Measurements from ENCODE around the gene POLR3A.

Gene POLR3A

GRCh38 chr10:77932016-77932715 lies 97.1 kb downstream of the POLR3A start:
- Histone ChIP-seq H3K27ac (no peak overlapping the region), H3K9me3 (no peaks in the 10 kb centered on the region), H3K4me1 (ENCODE audit: control insufficient read depth in 1 of 2, insufficient read depth in 1 of 2, low read depth in 1 of 2, low read length in 1 of 2) (peaks cover 0 to under 1% of the 10 kb centered on the region in 2 experiments), H3K36me3 (no peaks in the 10 kb centered on the region), H3K4me3 (ENCODE audit: low read depth in 1 of 2, low read length in 1 of 2) (no peak overlapping the region), H3K27me3 (peaks cover 40% of the 10 kb centered on the region)
- TF ChIP-seq CTCF (IDR thresholded peaks at IDR 0.05) = no peak

GRCh38 chr10:77927402-77928246 lies 101.7 kb downstream of the POLR3A start:
- Histone ChIP-seq H3K27ac (no peak overlapping the region), H3K27me3 (peaks cover 86% of the 10 kb centered on the region), H3K4me1 (ENCODE audit: control insufficient read depth in 1 of 2, insufficient read depth in 1 of 2, low read depth in 1 of 2, low read length in 1 of 2) (peaks cover 0 to 15% of the 10 kb centered on the region in 2 experiments), H3K9me3 (no peaks in the 10 kb centered on the region), H3K4me3 (ENCODE audit: low read depth in 1 of 2, low read length in 1 of 2) (no peak overlapping the region), H3K36me3 (no peaks in the 10 kb centered on the region)
- TF ChIP-seq CTCF (IDR thresholded peaks at IDR 0.05) = no peak

- Histone ChIP-seq H3K27ac (no peak within 1 kb of the TSS), H3K36me3 (no peaks in the 10 kb centered on the region), H3K4me3 (ENCODE audit: low read depth in 1 of 2, low read length in 1 of 2) (peak within 1 kb of the TSS in 1 of 2 experiments; percentile 13), H3K4me1 (ENCODE audit: control insufficient read depth in 1 of 2, insufficient read depth in 1 of 2, low read depth in 1 of 2, low read length in 1 of 2) (peaks cover 0 to 15% of the 10 kb centered on the region in 2 experiments), H3K27me3 (peaks cover 86% of the 10 kb centered on the region), H3K9me3 (no peaks in the 10 kb centered on the region)
- no peak for TF ChIP-seq CTCF (IDR thresholded peaks at IDR 0.05)
Observed at GRCh38 chr10:77926566-77927401, 102.5 kb downstream of the POLR3A start, which contains the start of gene DLG5. DLG5 (minus strand) TSS chr10:77926755; CDS start chr10:77926520, 235 bp downstream.

- Histone ChIP-seq H3K36me3 (no peaks in the 10 kb centered on the region), H3K27me3 (peaks cover 78% of the 10 kb centered on the region), H3K27ac (no peak overlapping the region), H3K4me1 (ENCODE audit: control insufficient read depth in 1 of 2, insufficient read depth in 1 of 2, low read depth in 1 of 2, low read length in 1 of 2) (peaks cover 0 to 15% of the 10 kb centered on the region in 2 experiments), H3K9me3 (no peaks in the 10 kb centered on the region), H3K4me3 (ENCODE audit: low read depth in 1 of 2, low read length in 1 of 2) (peak overlapping the region in 1 of 2 experiments; percentile 13)
- TF ChIP-seq CTCF (IDR thresholded peaks at IDR 0.05) = no peak
Observed at GRCh38 chr10:77925795-77926565, 103.3 kb downstream of the POLR3A start.

- H3K36me3 ChIP-seq = no peaks in the 10 kb centered on the region
- H3K27ac ChIP-seq = no peak overlapping the region
- H3K4me3 ChIP-seq (ENCODE audit: low read depth in 1 of 2, low read length in 1 of 2) = no peak overlapping the region
- no peaks in the 10 kb centered on the region for H3K9me3 ChIP-seq
- no peak for TF ChIP-seq CTCF (IDR thresholded peaks at IDR 0.05)
- peaks cover 77% of the 10 kb centered on the region for H3K27me3 ChIP-seq
- H3K4me1 ChIP-seq (ENCODE audit: control insufficient read depth in 1 of 2, insufficient read depth in 1 of 2, low read depth in 1 of 2, low read length in 1 of 2) = peaks cover 0 to 15% of the 10 kb centered on the region in 2 experiments
Observed at GRCh38 chr10:77925410-77925794, 103.9 kb downstream of the POLR3A start.

Measured in neutrophil (primary cell).